ENCODE results near the gene DACT2. TPM values are rescaled to one million over a fixed set of nuclear protein-coding genes. Genes with fewer than 3 reads are reported as not detected.

DACT2 gene
- total and polyA plus RNA-seq, 10 of the 15 experiments (the other 5 are each of a cell fraction or from before 2014, with no cell fraction given), result not detected

GRCh38 chr6:168279403-168279935, 40.1 kb downstream of the DACT2 start (continued):
- TF ChIP-seq, protein P1, sequence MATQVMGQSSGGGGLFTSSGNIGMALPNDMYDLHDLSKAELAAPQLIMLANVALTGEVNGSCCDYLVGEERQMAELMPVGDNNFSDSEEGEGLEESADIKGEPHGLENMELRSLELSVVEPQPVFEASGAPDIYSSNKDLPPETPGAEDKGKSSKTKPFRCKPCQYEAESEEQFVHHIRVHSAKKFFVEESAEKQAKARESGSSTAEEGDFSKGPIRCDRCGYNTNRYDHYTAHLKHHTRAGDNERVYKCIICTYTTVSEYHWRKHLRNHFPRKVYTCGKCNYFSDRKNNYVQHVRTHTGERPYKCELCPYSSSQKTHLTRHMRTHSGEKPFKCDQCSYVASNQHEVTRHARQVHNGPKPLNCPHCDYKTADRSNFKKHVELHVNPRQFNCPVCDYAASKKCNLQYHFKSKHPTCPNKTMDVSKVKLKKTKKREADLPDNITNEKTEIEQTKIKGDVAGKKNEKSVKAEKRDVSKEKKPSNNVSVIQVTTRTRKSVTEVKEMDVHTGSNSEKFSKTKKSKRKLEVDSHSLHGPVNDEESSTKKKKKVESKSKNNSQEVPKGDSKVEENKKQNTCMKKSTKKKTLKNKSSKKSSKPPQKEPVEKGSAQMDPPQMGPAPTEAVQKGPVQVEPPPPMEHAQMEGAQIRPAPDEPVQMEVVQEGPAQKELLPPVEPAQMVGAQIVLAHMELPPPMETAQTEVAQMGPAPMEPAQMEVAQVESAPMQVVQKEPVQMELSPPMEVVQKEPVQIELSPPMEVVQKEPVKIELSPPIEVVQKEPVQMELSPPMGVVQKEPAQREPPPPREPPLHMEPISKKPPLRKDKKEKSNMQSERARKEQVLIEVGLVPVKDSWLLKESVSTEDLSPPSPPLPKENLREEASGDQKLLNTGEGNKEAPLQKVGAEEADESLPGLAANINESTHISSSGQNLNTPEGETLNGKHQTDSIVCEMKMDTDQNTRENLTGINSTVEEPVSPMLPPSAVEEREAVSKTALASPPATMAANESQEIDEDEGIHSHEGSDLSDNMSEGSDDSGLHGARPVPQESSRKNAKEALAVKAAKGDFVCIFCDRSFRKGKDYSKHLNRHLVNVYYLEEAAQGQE (IDR thresholded peaks at IDR 0.05; ENCODE audit: low read depth, low read length), result no peak
- TF ChIP-seq ATF2 (IDR thresholded peaks at IDR 0.05; ENCODE audit: low read length) (no peak), ZNF24 (IDR thresholded peaks at IDR 0.05) (no peak)
- TF ChIP-seq, protein P2, sequence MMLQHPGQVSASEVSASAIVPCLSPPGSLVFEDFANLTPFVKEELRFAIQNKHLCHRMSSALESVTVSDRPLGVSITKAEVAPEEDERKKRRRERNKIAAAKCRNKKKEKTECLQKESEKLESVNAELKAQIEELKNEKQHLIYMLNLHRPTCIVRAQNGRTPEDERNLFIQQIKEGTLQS (IDR thresholded peaks at IDR 0.05; ENCODE audit: borderline replicate concordance, extremely low read depth, low read depth, low read length), result no peak

DNA sequence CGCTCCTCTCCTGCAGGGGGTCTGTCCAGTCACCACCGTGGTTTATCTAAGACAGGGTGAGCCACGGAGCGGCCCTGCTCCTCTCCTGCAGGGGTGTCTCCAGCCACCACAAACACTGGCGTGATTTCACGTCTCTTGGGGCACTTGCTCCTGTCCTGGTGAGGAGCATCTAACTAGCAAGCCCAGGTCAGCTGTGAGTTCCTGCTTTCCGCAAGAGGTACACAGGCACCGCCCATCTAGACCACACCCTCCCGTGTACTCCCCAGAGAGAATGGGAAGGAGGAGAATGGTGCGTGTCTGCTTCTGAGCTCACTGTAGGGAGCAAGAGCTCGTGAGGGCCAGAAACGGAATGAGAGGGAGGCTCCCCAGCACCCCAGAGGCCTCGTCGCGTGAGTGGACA, 40.7 kb downstream of the DACT2 start:
- 73% methylated on average over 15 of the region's 15 CpGs for WGBS (ENCODE audit: insufficient coverage, insufficient replicate concordance, low lambda C conversion rate, missing lambda C conversion rate)
- POLR2A ChIA-PET, result no interaction called here
- H3K9me3 ChIP-seq (replicated peaks; ENCODE audit: control insufficient read depth, insufficient read depth, low read length), result no peaks in the 10 kb centered on the region; the same call in 2 of the 3 replicates
- H3K27ac ChIP-seq (ENCODE audit: control insufficient read depth, insufficient read depth), result no peak overlapping the region
- H3K4me3 ChIP-seq, result no peak overlapping the region
- H3K27me3 ChIP-seq (replicated peaks in 1 of 2; ENCODE audit: control insufficient read depth in 2 of 2, insufficient read depth in 2 of 2, low read length in 1 of 2), result no peaks in the 10 kb centered on the region
- in situ Hi-C loops (cut with MboI) (no loop called here), intact Hi-C loops (cut with micrococcal nuclease; ENCODE audit: unreplicated experiment) (no loop called here)
- no peak for FAIRE-seq
- ATAC-seq, result no peak
- RAD21 ChIA-PET (ENCODE audit: unreplicated experiment), result no interaction called here
- SMC1A ChIA-PET (ENCODE audit: uncharacterized antibody, unreplicated experiment), result no interaction called here
- BruUV-seq (replicated peaks), result no TSS peak
- H2AFZ ChIP-seq (ENCODE audit: control insufficient read depth, low read depth, low read length), result no peak overlapping the region
- H3K4me1 ChIP-seq (ENCODE audit: control insufficient read depth, insufficient read depth, low read length), result no peaks in the 10 kb centered on the region
- no peak for DNase-seq (ENCODE audit: low read depth, low spot score)
- no peaks in the 10 kb centered on the region for H3K79me2 ChIP-seq (ENCODE audit: control insufficient read depth, insufficient read depth, low read length)
- CTCF ChIA-PET, result no interaction called here
- H3K9ac ChIP-seq (ENCODE audit: control insufficient read depth, insufficient read depth, low read length), result no peak overlapping the region
- no peaks in the 10 kb centered on the region for H3K36me3 ChIP-seq (ENCODE audit: control insufficient read depth in 2 of 2, insufficient read depth in 2 of 2, low read length in 1 of 2)
- no peaks in the 10 kb centered on the region for H4K20me1 ChIP-seq (ENCODE audit: control insufficient read depth, insufficient read depth)
- H3K4me2 ChIP-seq (ENCODE audit: control insufficient read depth, insufficient read depth), result no peak overlapping the region
- TF ChIP-seq, protein P3, sequence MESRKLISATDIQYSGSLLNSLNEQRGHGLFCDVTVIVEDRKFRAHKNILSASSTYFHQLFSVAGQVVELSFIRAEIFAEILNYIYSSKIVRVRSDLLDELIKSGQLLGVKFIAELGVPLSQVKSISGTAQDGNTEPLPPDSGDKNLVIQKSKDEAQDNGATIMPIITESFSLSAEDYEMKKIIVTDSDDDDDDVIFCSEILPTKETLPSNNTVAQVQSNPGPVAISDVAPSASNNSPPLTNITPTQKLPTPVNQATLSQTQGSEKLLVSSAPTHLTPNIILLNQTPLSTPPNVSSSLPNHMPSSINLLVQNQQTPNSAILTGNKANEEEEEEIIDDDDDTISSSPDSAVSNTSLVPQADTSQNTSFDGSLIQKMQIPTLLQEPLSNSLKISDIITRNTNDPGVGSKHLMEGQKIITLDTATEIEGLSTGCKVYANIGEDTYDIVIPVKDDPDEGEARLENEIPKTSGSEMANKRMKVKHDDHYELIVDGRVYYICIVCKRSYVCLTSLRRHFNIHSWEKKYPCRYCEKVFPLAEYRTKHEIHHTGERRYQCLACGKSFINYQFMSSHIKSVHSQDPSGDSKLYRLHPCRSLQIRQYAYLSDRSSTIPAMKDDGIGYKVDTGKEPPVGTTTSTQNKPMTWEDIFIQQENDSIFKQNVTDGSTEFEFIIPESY (IDR thresholded peaks at IDR 0.05), result no peak
- TF ChIP-seq, protein P4, sequence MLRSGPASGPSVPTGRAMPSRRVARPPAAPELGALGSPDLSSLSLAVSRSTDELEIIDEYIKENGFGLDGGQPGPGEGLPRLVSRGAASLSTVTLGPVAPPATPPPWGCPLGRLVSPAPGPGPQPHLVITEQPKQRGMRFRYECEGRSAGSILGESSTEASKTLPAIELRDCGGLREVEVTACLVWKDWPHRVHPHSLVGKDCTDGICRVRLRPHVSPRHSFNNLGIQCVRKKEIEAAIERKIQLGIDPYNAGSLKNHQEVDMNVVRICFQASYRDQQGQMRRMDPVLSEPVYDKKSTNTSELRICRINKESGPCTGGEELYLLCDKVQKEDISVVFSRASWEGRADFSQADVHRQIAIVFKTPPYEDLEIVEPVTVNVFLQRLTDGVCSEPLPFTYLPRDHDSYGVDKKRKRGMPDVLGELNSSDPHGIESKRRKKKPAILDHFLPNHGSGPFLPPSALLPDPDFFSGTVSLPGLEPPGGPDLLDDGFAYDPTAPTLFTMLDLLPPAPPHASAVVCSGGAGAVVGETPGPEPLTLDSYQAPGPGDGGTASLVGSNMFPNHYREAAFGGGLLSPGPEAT (IDR thresholded peaks at IDR 0.05; ENCODE audit: low read depth), result no peak
- TF ChIP-seq ZNF24 (IDR thresholded peaks at IDR 0.05) (no peak), NFYA (IDR thresholded peaks at IDR 0.05; ENCODE audit: borderline replicate concordance, low read depth, low read length) (no peak), IRF5 (IDR thresholded peaks at IDR 0.05; ENCODE audit: borderline replicate concordance) (no peak), CREB1 (IDR thresholded peaks at IDR 0.05; ENCODE audit: low read depth) (no peak), RBBP5 (conservative IDR thresholded peaks at IDR 0.05) (no peak), HDAC6 (IDR thresholded peaks at IDR 0.05; ENCODE audit: unreplicated experiment) (no peak)
